Chondrocyte (in vitro differentiated cells): Measurements from ENCODE around the gene FBXL16. TPM values are rescaled to one million over a fixed set of nuclear protein-coding genes. Genes with fewer than 3 reads are reported as not detected.

ENCODE experiments used
- DNase-seq: peaks from one replicate; pipeline ENCODE4 v3.0.0; 2021; ENCODE audit warnings: mixed read lengths, low spot score
- H3K27ac Mint-ChIP-seq: one replicate; pipeline ENCODE4 v1.8.0; 2021; ENCODE audit warnings: mild to moderate bottlenecking, moderate library complexity, mixed read lengths; ENCODE audit not compliant: unreplicated experiment
- H3K27me3 Mint-ChIP-seq: 2 replicates; pipeline ENCODE4 v1.8.0; 2021; ENCODE audit warnings: low read depth, mixed read lengths
- H3K36me3 Mint-ChIP-seq: 2 replicates; pipeline ENCODE4 v1.8.0; 2021; ENCODE audit warnings: low read depth, mixed read lengths
- H3K4me1 Mint-ChIP-seq: 2 replicates; pipeline ENCODE4 v1.8.0; 2021; ENCODE audit warnings: low read depth, mild to moderate bottlenecking, mixed read lengths
- H3K4me3 Mint-ChIP-seq: one replicate; pipeline ENCODE4 v1.8.0; 2021; ENCODE audit warnings: mild to moderate bottlenecking, moderate library complexity, mixed read lengths; ENCODE audit not compliant: unreplicated experiment
- H3K9me3 Mint-ChIP-seq: 2 replicates; pipeline ENCODE4 v1.8.0; 2021; ENCODE audit warnings: low read depth, mixed read lengths
- CTCF ChIP-seq: fragments of 200-600 bp; sonication (generic); IDR thresholded peaks from 2 replicates; pipeline ENCODE4 v1.5.0; 2021; ENCODE audit warnings: antibody characterized with exemption, mild to moderate bottlenecking, moderate library complexity
- total RNA-seq: library from RNA; stranded (reverse); gene quantifications from 3 replicates; pipeline ENCODE4 v1.2.1, GENCODE V29; 2021

The FBXL16 gene
- total RNA-seq, 1 donor from 2014 or later: 0.87 TPM

- H3K27ac Mint-ChIP-seq: no peak overlapping the region
- no peak for TF ChIP-seq CTCF
- H3K36me3 Mint-ChIP-seq: peaks cover 2% of the 10 kb centered on the region
- no peaks in the 10 kb centered on the region for H3K27me3 Mint-ChIP-seq
- no peaks in the 10 kb centered on the region for H3K9me3 Mint-ChIP-seq
- H3K4me1 Mint-ChIP-seq: peaks cover 12% of the 10 kb centered on the region
- DNase-seq: no peak
- no peak overlapping the region for H3K4me3 Mint-ChIP-seq
These were observed 32.1 kb downstream of the FBXL16 start for GRCh38 chr16:673399-673991.

DNA sequence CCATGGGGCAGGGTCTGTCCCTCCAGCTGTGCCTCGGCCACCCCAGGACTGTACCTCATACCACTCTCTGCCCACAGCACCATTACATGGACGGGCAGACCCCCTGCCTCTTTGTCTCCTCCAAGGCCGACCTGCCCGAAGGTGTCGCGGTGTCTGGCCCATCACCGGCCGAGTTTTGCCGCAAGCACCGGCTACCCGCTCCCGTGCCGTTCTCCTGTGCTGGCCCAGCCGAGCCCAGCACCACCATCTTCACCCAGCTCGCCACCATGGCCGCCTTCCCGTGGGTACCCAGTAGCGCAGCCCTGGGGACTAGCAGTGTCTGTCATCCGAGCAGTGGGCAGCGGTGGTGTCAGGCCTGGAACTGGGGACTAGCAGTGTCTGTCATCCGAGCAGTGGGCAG lies 32.8 kb downstream of the FBXL16 start:
- no peak for TF ChIP-seq CTCF
- Mint-ChIP-seq H3K27ac (no peak overlapping the region), H3K4me1 (peaks cover 12% of the 10 kb centered on the region), H3K27me3 (no peaks in the 10 kb centered on the region), H3K4me3 (no peak overlapping the region), H3K36me3 (peaks cover 2% of the 10 kb centered on the region), H3K9me3 (no peaks in the 10 kb centered on the region)
- no peak for DNase-seq

DNA sequence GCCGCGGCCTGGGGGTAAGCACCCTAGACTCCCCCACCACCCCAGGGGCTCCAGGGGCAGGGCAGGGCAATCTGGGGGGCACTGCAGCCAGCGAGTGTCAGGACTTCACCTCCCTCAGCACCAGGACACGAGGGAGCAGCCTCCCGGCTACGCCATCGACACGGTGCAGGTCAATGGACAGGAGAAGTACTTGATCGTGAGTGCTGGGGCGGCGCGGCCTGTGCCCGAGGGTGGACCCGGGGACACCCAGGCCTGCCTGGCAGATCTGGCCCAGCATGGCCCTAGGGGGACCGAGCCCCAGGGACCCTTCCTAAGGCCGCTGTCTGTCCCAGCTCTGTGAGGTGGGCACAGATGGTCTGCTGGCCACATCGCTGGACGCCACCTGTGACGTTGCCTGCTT lies 33.2 kb downstream of the FBXL16 start:
- H3K27ac Mint-ChIP-seq: no peak overlapping the region
- no peaks in the 10 kb centered on the region for H3K27me3 Mint-ChIP-seq
- DNase-seq: no peak
- peaks cover 2% of the 10 kb centered on the region for H3K36me3 Mint-ChIP-seq
- no peak for TF ChIP-seq CTCF
- no peak overlapping the region for H3K4me3 Mint-ChIP-seq
- H3K9me3 Mint-ChIP-seq: no peaks in the 10 kb centered on the region
- peaks cover 15% of the 10 kb centered on the region for H3K4me1 Mint-ChIP-seq

DNA sequence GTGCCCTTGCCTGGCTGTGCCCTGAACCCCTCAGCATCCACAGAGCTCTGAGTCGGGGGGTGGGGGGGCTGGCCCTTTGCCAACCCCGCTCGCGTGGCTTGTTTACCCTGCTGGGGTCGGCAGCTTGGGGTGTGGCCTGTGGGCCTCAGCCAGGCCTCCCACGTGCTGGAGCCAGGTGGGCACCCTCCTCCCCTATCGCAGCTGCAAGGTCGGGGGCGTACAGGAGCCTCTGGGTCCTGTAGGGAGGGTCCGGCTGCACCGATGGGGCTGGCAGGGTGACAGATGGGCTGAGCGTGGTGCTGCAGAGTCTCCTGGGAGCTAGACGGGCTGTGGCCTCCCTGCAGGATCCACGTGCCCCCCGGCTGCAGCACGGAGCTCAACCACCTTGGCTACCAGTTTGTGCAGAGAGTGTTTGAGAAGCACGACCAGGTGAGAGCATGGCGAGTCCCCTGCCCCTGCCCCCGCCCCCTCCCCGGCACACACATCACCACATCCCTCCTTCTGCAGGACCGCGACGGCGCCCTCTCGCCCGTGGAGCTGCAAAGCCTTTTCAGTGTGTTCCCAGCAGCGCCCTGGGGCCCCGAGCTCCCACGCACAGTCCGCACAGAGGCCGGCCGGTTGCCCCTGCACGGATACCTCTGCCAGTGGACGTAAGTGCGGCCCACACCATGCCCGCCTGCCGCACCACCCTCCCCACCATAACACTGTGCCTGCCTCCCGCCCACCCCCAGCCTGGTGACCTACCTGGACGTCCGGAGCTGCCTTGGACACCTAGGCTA lies 34.1 kb downstream of the FBXL16 start:
- Mint-ChIP-seq H3K27me3 (no peaks in the 10 kb centered on the region), H3K4me3 (no peak overlapping the region), H3K4me1 (peaks cover 15% of the 10 kb centered on the region), H3K27ac (no peak overlapping the region), H3K9me3 (no peaks in the 10 kb centered on the region), H3K36me3 (peaks cover 2% of the 10 kb centered on the region)
- no peak for DNase-seq
- no peak for TF ChIP-seq CTCF

DNA sequence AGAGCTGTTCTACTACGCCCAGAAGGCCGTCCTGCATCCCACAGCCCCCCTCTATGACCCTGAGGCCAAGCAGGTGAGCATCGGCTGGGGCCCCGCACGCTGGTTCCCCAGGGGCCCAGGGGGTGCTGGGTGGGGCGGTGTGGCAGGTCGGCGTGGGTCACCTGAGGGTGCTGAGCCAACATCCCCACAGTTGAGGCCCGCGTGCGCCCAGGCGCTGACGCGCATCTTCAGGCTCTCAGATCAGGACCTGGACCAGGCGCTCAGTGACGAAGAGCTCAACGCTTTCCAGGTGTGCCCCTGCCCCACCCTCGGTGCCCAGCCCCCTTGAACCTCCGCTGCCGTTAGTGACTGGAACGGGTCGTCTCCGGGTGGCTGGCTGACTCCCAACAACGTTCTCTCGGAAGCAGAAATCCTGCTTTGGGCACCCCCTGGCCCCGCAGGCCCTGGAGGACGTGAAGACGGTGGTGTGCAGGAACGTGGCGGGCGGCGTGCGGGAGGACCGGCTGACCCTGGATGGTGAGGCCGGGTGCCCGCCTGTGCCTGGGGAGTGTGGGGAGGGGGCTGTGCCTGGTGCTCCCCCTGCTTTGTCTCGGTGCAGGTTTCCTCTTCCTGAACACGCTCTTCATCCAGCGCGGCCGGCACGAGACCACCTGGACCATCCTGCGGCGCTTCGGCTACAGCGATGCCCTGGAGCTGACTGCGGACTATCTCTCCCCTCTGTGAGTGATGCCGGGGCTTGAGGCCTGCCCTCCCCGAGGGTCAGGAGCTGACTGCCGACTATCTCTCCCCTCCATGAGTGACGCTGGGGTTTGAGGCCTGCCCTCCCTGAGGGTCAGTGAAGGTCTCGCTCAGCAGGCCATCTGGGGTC lies 34.9 kb downstream of the FBXL16 start:
- Mint-ChIP-seq H3K4me1 (peaks cover 15% of the 10 kb centered on the region), H3K27me3 (no peaks in the 10 kb centered on the region), H3K9me3 (no peaks in the 10 kb centered on the region), H3K36me3 (peaks cover 2% of the 10 kb centered on the region), H3K4me3 (no peak overlapping the region), H3K27ac (no peak overlapping the region)
- DNase-seq: no peak
- no peak for TF ChIP-seq CTCF
